Gastrocnemius medialis (tissue), 4 donors: Measurements from ENCODE around the gene ATXN1. TPM values are rescaled to one million over a fixed set of nuclear protein-coding genes. Genes with fewer than 3 reads are reported as not detected.

Experiments
- ATAC-seq, 2 donors: fragments of 150-250 bp; one replicate each; pipeline ENCODE4 v1.9.1; 2016
- DNase-seq, 2 donors: peaks; one replicate each; pipeline ENCODE4 v3.0.0-alpha.2; 2019
- H3K27ac ChIP-seq, 4 donors: fragments of 200-600 bp; sonication (generic); 1 replicate in 1 of 4; 2 replicates in 3 of 4; pipeline ENCODE4 v1.5.1; 2016 to 2018; ENCODE audit warnings: mild to moderate bottlenecking in 2 of 4, moderate library complexity in 1 of 4
- H3K27me3 ChIP-seq, 3 donors: fragments of 200-600 bp; sonication (generic) in 2 of 3; 1 replicate in 1 of 3; 2 replicates in 2 of 3; pipeline versions ENCODE4 v1.5.1 to v1.6.0; 2016 to 2019; ENCODE audit warnings: mild to moderate bottlenecking in 1 of 3, moderate library complexity in 1 of 3
- H3K36me3 ChIP-seq, 2 donors: fragments of 200-600 bp; sonication (generic) in 1 of 2; one replicate each; pipeline ENCODE4 v1.5.1; 2017 to 2018
- H3K4me1 ChIP-seq, 2 donors: fragments of 200-600 bp; sonication (generic) in 1 of 2; one replicate each; pipeline ENCODE4 v1.5.1; 2016 to 2017; ENCODE audit warnings: mild to moderate bottlenecking in 2 of 2
- H3K4me3 ChIP-seq, 4 donors: fragments of 200-600 bp; sonication (generic) in 3 of 4; 1 replicate in 1 of 4; 2 replicates in 3 of 4; pipeline ENCODE4 v1.5.1; 2016 to 2019; ENCODE audit warnings: mild to moderate bottlenecking in 2 of 4
- H3K9me3 ChIP-seq, 3 donors: fragments of 200-600 bp; sonication (generic) in 2 of 3; 1 replicate in 1 of 3; 2 replicates in 2 of 3; pipeline ENCODE4 v1.5.1; 2016 to 2019
- CTCF ChIP-seq, 5 experiments: fragments of 450-650 bp in 3 of 5; fragments of 200-600 bp in 2 of 5; sonication (generic) in 2 of 5; IDR thresholded peaks in 4 of 5; conservative IDR thresholded peaks in 1 of 5; 1 replicate in 4 of 5; 2 replicates in 1 of 5; pipeline ENCODE4 v1.5.1; 2016 to 2019; ENCODE audit warnings: antibody characterized with exemption in 5 of 5, mild to moderate bottlenecking in 3 of 5, moderate library complexity in 3 of 5
- POLR2A ChIP-seq, 2 donors: fragments of 450-650 bp; IDR thresholded peaks; one replicate each; pipeline ENCODE4 v1.6.1; 2017; ENCODE audit warnings: antibody characterized with exemption in 2 of 2, mild to moderate bottlenecking in 2 of 2, moderate library complexity in 2 of 2
- in situ Hi-C, 4 donors: fragments of 200-750 bp; cut with MboI; loops; one replicate each; pipeline versions ENCODE4 v1.15.0 to v1.8.0; 2017; ENCODE audit warnings: low sequenced_read_pairs in 4 of 4
- intact Hi-C: fragments of 100-400 bp; cut with DNase I; formaldehyde crosslinking; loops from one replicate; pipeline ENCODE4 v1.15.1; 2023; ENCODE audit warnings: low total_unique reads
- total RNA-seq, 4 donors: library from RNA; depleted of rRNA; stranded (reverse); fragments of >200 nt; gene quantifications; one replicate each; pipeline versions ENCODE4 v1.1.0 to v1.2.3, GENCODE V29; 2016

The ATXN1 gene
- total RNA-seq, 4 donors from 2014 or later = 21.8 to 42.9 (median 33.1) TPM

GRCh38 chr6:16576451-16577368 is 184.6 kb downstream of the ATXN1 start:
- ATAC-seq = peak; percentile 85 to 87

GRCh38 chr6:16575655-16576054 is 185.6 kb downstream of the ATXN1 start:
- H3K4me3 ChIP-seq = no peak overlapping the region
- DNase-seq = no peak
- TF ChIP-seq POLR2A (IDR thresholded peaks at IDR 0.05) (no peak), CTCF (IDR thresholded peaks at IDR 0.05 in 4 of 5, conservative IDR thresholded peaks at IDR 0.05 in 1 of 5) (no peak)
- intact Hi-C loops (no loop called here), in situ Hi-C loops (no loop called here)
- no peaks in the 10 kb centered on the region for H3K36me3 ChIP-seq
- H3K27ac ChIP-seq = no peak overlapping the region
- H3K9me3 ChIP-seq = no peaks in the 10 kb centered on the region
- peaks cover 8% of the 10 kb centered on the region in 2 donors for H3K4me1 ChIP-seq
- ATAC-seq = no peak
- no peaks in the 10 kb centered on the region for H3K27me3 ChIP-seq

More at GRCh38 chr6:16576451-16577368, 184.6 kb downstream of the ATXN1 start:
- no peaks in the 10 kb centered on the region for H3K9me3 ChIP-seq
- in situ Hi-C loops = no loop called here
- H3K27ac ChIP-seq = peak overlapping the region in 1 of 4 donors; percentile 46
- TF ChIP-seq POLR2A (IDR thresholded peaks at IDR 0.05) (no peak), CTCF (IDR thresholded peaks at IDR 0.05 in 4 of 5, conservative IDR thresholded peaks at IDR 0.05 in 1 of 5) (no peak)
- peak; percentile 16 to 26 for DNase-seq
- H3K36me3 ChIP-seq = no peaks in the 10 kb centered on the region
- H3K4me1 ChIP-seq = peaks cover 8% of the 10 kb centered on the region in 2 donors
- no peak overlapping the region for H3K4me3 ChIP-seq
- H3K27me3 ChIP-seq = no peaks in the 10 kb centered on the region
- intact Hi-C loops = no loop called here

- no peak for TF ChIP-seq POLR2A (IDR thresholded peaks at IDR 0.05)
- ATAC-seq = no peak
- intact Hi-C loops = no loop called here
- in situ Hi-C loops = no loop called here
- Histone ChIP-seq H3K4me3 (no peak overlapping the region), H3K9me3 (no peaks in the 10 kb centered on the region), H3K27me3 (no peaks in the 10 kb centered on the region), H3K36me3 (no peaks in the 10 kb centered on the region), H3K27ac (no peak overlapping the region), H3K4me1 (peaks cover 8% of the 10 kb centered on the region in 2 donors)
- no peak for DNase-seq
Measured at GRCh38 chr6:16572943-16573342, 188.3 kb downstream of the ATXN1 start.

- H3K27me3 ChIP-seq = no peaks in the 10 kb centered on the region
- DNase-seq (no peak), ATAC-seq (no peak)
- no peaks in the 10 kb centered on the region for H3K9me3 ChIP-seq
- H3K4me3 ChIP-seq = no peak overlapping the region
- H3K36me3 ChIP-seq = no peaks in the 10 kb centered on the region
- TF ChIP-seq POLR2A (IDR thresholded peaks at IDR 0.05) (no peak), CTCF (IDR thresholded peaks at IDR 0.05 in 4 of 5, conservative IDR thresholded peaks at IDR 0.05 in 1 of 5) (no peak)
- peaks cover 8% of the 10 kb centered on the region in 2 donors for H3K4me1 ChIP-seq
- no peak overlapping the region for H3K27ac ChIP-seq
- in situ Hi-C loops (no loop called here), intact Hi-C loops (no loop called here)
Measured at GRCh38 chr6:16572317-16572716, 188.9 kb downstream of the ATXN1 start.

- H3K27ac ChIP-seq = no peak overlapping the region
- no peak for DNase-seq
- no peak for TF ChIP-seq POLR2A (IDR thresholded peaks at IDR 0.05)
- no peak for TF ChIP-seq CTCF (IDR thresholded peaks at IDR 0.05 in 4 of 5, conservative IDR thresholded peaks at IDR 0.05 in 1 of 5)
- no peaks in the 10 kb centered on the region for H3K27me3 ChIP-seq
- in situ Hi-C loops = no loop called here
- intact Hi-C loops = no loop called here
- H3K4me1 ChIP-seq = peaks cover under 1% of the 10 kb centered on the region in 2 donors
- H3K4me3 ChIP-seq = no peak overlapping the region
- ATAC-seq = no peak
- no peaks in the 10 kb centered on the region for H3K9me3 ChIP-seq
- H3K36me3 ChIP-seq = no peaks in the 10 kb centered on the region
Measured at GRCh38 chr6:16570946-16571345, 190.3 kb downstream of the ATXN1 start.
